ENCODE data around the gene TEX9. TPM values are rescaled to one million over a fixed set of nuclear protein-coding genes. Genes with fewer than 3 reads are reported as not detected.
A peak's percentile ranks its signal among the peaks of the same experiment; 100 is the strongest.

The TEX9 gene
- total RNA-seq, 1 donor from 2014 or later = 6.1 TPM

- no peaks in the 10 kb centered on the region for H3K4me1 Mint-ChIP-seq (ENCODE audit: low read depth, unreplicated experiment)
- TF ChIP-seq CTCF (IDR thresholded peaks at IDR 0.05; ENCODE audit: partially characterized antibody, unreplicated experiment) = no peak
- H3K4me3 Mint-ChIP-seq (ENCODE audit: unreplicated experiment) = no peak overlapping the region
- no peaks in the 10 kb centered on the region for H3K27me3 Mint-ChIP-seq (ENCODE audit: unreplicated experiment)
- no peak for DNase-seq
- peaks cover 1% of the 10 kb centered on the region for H3K9me3 Mint-ChIP-seq (ENCODE audit: unreplicated experiment)
- no peak overlapping the region for H3K27ac Mint-ChIP-seq (ENCODE audit: unreplicated experiment)
- H3K36me3 Mint-ChIP-seq (ENCODE audit: unreplicated experiment) = no peaks in the 10 kb centered on the region
Observed at GRCh38 chr15:56432304-56432703, 67.1 kb downstream of the TEX9 start.

GRCh38 chr15:56440214-56440770 is 75.1 kb downstream of the TEX9 start:
- no peak for TF ChIP-seq CTCF (IDR thresholded peaks at IDR 0.05; ENCODE audit: partially characterized antibody, unreplicated experiment)
- no peak overlapping the region for H3K27ac Mint-ChIP-seq (ENCODE audit: unreplicated experiment)
- H3K9me3 Mint-ChIP-seq (ENCODE audit: unreplicated experiment) = peaks cover 1% of the 10 kb centered on the region
- H3K4me1 Mint-ChIP-seq (ENCODE audit: low read depth, unreplicated experiment) = no peaks in the 10 kb centered on the region
- H3K4me3 Mint-ChIP-seq (ENCODE audit: unreplicated experiment) = no peak overlapping the region
- no peaks in the 10 kb centered on the region for H3K36me3 Mint-ChIP-seq (ENCODE audit: unreplicated experiment)
- peaks cover 2% of the 10 kb centered on the region for H3K27me3 Mint-ChIP-seq (ENCODE audit: unreplicated experiment)
- no peak for DNase-seq

- Mint-ChIP-seq H3K9me3 (ENCODE audit: unreplicated experiment) (no peaks in the 10 kb centered on the region), H3K4me1 (ENCODE audit: low read depth, unreplicated experiment) (no peaks in the 10 kb centered on the region), H3K27me3 (ENCODE audit: unreplicated experiment) (peaks cover 2% of the 10 kb centered on the region), H3K36me3 (ENCODE audit: unreplicated experiment) (no peaks in the 10 kb centered on the region), H3K4me3 (ENCODE audit: unreplicated experiment) (no peak overlapping the region), H3K27ac (ENCODE audit: unreplicated experiment) (no peak overlapping the region)
- no peak for TF ChIP-seq CTCF (IDR thresholded peaks at IDR 0.05; ENCODE audit: partially characterized antibody, unreplicated experiment)
- DNase-seq = no peak
Observed at GRCh38 chr15:56442354-56442753, 77.1 kb downstream of the TEX9 start.

GRCh38 chr15:56445746-56446145 is 80.5 kb downstream of the TEX9 start:
- H3K9me3 Mint-ChIP-seq (ENCODE audit: unreplicated experiment) = no peaks in the 10 kb centered on the region
- H3K27ac Mint-ChIP-seq (ENCODE audit: unreplicated experiment) = no peak overlapping the region
- H3K27me3 Mint-ChIP-seq (ENCODE audit: unreplicated experiment) = no peaks in the 10 kb centered on the region
- no peak for TF ChIP-seq CTCF (IDR thresholded peaks at IDR 0.05; ENCODE audit: partially characterized antibody, unreplicated experiment)
- no peaks in the 10 kb centered on the region for H3K36me3 Mint-ChIP-seq (ENCODE audit: unreplicated experiment)
- no peak overlapping the region for H3K4me3 Mint-ChIP-seq (ENCODE audit: unreplicated experiment)
- DNase-seq = no peak
- no peaks in the 10 kb centered on the region for H3K4me1 Mint-ChIP-seq (ENCODE audit: low read depth, unreplicated experiment)

GRCh38 chr15:56454836-56455235 is 89.6 kb downstream of the TEX9 start:
- no peaks in the 10 kb centered on the region for H3K9me3 Mint-ChIP-seq (ENCODE audit: unreplicated experiment)
- H3K36me3 Mint-ChIP-seq (ENCODE audit: unreplicated experiment) = no peaks in the 10 kb centered on the region
- H3K27ac Mint-ChIP-seq (ENCODE audit: unreplicated experiment) = peak overlapping the region; percentile 83
- no peak for TF ChIP-seq CTCF (IDR thresholded peaks at IDR 0.05; ENCODE audit: partially characterized antibody, unreplicated experiment)
- H3K4me3 Mint-ChIP-seq (ENCODE audit: unreplicated experiment) = no peak overlapping the region
- no peaks in the 10 kb centered on the region for H3K27me3 Mint-ChIP-seq (ENCODE audit: unreplicated experiment)
- peaks cover 8% of the 10 kb centered on the region for H3K4me1 Mint-ChIP-seq (ENCODE audit: low read depth, unreplicated experiment)
- DNase-seq = no peak

Data from glutamatergic neuron (in vitro differentiated cells).